ENCODE results near the gene MCC. TPM values are rescaled to one million over a fixed set of nuclear protein-coding genes. Genes with fewer than 3 reads are reported as not detected.

The MCC gene
- total and polyA plus RNA-seq, 2 donors (not counting 1 experiment from before 2014, with no cell fraction given), result 3.2 to 41.3 TPM

DNA sequence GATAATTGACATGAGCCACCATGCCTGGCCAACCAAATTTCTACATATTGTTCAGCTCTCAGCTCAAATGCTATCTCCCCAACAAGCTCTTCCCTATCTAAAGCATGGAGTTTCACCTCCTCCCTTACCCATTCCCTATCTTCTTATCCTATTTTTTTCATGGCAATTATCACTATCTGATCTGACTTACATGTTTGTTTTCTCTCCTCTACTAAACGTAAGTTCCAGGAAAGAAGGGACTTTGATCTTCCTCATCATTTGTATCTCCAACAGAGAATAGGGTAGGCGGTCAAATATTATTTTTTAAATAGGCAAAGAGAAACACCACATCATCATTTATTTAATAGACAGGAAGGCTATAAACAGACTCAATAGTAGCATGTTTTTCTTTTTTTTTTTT is 381.4 kb downstream of the MCC start:
- Histone ChIP-seq H3K9ac (ENCODE audit: insufficient read depth, low read length) (no peak overlapping the region), H4K20me1 (ENCODE audit: control insufficient read depth, extremely low read depth, insufficient read depth, low read length) (no peaks in the 10 kb centered on the region), H3K9me3 (ENCODE audit: control insufficient read depth, insufficient read depth, low read depth, low read length) (no peaks in the 10 kb centered on the region), H3K79me2 (ENCODE audit: control insufficient read depth, insufficient read depth, low read length) (no peaks in the 10 kb centered on the region), H3K36me3 (ENCODE audit: control insufficient read depth, insufficient read depth, low read length) (no peaks in the 10 kb centered on the region), H3K27me3 (ENCODE audit: control insufficient read depth, insufficient read depth, low read length) (no peaks in the 10 kb centered on the region), H3K4me2 (ENCODE audit: extremely low read depth, insufficient read depth, low read length) (no peak overlapping the region), H3K4me3 (replicated peaks in 1 of 4; ENCODE audit: control extremely low read depth in 1 of 4, insufficient read depth in 1 of 4, low read depth in 3 of 4, low read length in 4 of 4) (no peak overlapping the region), H3K27ac (ENCODE audit: insufficient read depth, low read length) (no peak overlapping the region), H3K4me1 (ENCODE audit: control insufficient read depth, extremely low read depth, insufficient read depth, low read length) (no peaks in the 10 kb centered on the region), H2AFZ (ENCODE audit: low read length) (no peak overlapping the region)
- TF ChIP-seq, protein P1, sequence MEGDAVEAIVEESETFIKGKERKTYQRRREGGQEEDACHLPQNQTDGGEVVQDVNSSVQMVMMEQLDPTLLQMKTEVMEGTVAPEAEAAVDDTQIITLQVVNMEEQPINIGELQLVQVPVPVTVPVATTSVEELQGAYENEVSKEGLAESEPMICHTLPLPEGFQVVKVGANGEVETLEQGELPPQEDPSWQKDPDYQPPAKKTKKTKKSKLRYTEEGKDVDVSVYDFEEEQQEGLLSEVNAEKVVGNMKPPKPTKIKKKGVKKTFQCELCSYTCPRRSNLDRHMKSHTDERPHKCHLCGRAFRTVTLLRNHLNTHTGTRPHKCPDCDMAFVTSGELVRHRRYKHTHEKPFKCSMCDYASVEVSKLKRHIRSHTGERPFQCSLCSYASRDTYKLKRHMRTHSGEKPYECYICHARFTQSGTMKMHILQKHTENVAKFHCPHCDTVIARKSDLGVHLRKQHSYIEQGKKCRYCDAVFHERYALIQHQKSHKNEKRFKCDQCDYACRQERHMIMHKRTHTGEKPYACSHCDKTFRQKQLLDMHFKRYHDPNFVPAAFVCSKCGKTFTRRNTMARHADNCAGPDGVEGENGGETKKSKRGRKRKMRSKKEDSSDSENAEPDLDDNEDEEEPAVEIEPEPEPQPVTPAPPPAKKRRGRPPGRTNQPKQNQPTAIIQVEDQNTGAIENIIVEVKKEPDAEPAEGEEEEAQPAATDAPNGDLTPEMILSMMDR (conservative IDR thresholded peaks at IDR 0.05 in 1 of 2, IDR thresholded peaks at IDR 0.05 in 1 of 2; ENCODE audit: low read depth in 1 of 2, low read length in 2 of 2), result no peak
- no peak for TF ChIP-seq EZH2 (IDR thresholded peaks at IDR 0.05; ENCODE audit: low read length, missing control alignments)
- DNase-seq (ENCODE audit: low read depth in 2 of 2), result no peak

DNA sequence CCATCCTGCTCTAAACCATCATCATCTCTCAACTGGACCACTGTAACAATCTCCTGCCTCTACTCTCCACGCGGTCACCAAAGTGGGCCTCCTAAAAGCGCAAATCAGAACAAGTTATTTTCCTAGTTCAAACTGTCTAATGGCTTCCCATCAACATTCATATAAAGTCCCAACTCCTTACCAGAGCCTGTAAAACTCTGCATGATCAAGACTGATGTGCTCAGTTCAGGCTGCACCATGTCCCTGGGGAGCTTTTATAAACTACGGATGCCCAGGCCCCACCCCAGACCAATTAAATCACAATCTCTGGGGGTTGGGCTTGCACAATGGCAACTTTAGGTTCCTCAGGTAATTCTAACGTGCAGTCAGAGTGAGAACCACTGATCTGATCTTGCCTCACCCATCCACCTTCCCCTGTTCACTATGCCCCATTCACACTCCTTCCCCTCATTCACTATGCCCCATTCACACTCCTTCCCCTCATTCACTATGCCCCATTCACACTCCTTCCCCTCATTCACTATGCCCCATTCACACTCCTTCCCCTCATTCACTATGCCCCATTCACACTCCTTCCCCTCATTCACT is 382.5 kb downstream of the MCC start:
- no peaks in the 10 kb centered on the region for H3K9me3 ChIP-seq (ENCODE audit: control insufficient read depth, insufficient read depth, low read depth, low read length)

DNA sequence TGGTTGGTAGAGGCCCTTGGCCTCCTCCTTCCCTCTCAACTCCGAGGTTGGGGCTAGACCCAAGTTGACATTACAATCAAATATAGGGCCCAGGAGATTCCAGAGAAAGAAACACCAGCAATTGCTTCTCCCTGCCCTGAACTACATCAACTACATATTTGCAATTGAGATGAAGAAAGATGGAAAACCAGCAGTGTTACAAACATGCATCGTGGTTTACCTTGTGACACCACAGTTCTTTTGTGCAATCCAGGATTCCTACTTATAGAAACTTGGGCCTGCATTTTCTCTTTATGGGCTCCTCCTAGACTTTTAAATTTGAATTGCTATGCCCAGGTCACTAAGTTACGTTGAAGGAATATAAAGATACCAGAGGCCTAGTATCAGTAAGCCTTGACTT is 384.9 kb downstream of the MCC start:
- Histone ChIP-seq H3K27me3 (ENCODE audit: control insufficient read depth, insufficient read depth, low read length) (no peaks in the 10 kb centered on the region), H3K4me2 (ENCODE audit: extremely low read depth, insufficient read depth, low read length) (no peak overlapping the region), H3K4me1 (ENCODE audit: control insufficient read depth, extremely low read depth, insufficient read depth, low read length) (no peaks in the 10 kb centered on the region), H3K79me2 (ENCODE audit: control insufficient read depth, insufficient read depth, low read length) (no peaks in the 10 kb centered on the region), H3K4me3 (replicated peaks in 1 of 4; ENCODE audit: control extremely low read depth in 1 of 4, insufficient read depth in 1 of 4, low read depth in 3 of 4, low read length in 4 of 4) (no peak overlapping the region), H4K20me1 (ENCODE audit: control insufficient read depth, extremely low read depth, insufficient read depth, low read length) (no peaks in the 10 kb centered on the region), H3K36me3 (ENCODE audit: control insufficient read depth, insufficient read depth, low read length) (no peaks in the 10 kb centered on the region), H2AFZ (ENCODE audit: low read length) (no peak overlapping the region), H3K27ac (ENCODE audit: insufficient read depth, low read length) (no peak overlapping the region), H3K9ac (ENCODE audit: insufficient read depth, low read length) (no peak overlapping the region), H3K9me3 (ENCODE audit: control insufficient read depth, insufficient read depth, low read depth, low read length) (no peaks in the 10 kb centered on the region)
- TF ChIP-seq, protein P1 (conservative IDR thresholded peaks at IDR 0.05 in 1 of 2, IDR thresholded peaks at IDR 0.05 in 1 of 2; ENCODE audit: low read depth in 1 of 2, low read length in 2 of 2), result no peak
- TF ChIP-seq EZH2 (IDR thresholded peaks at IDR 0.05; ENCODE audit: low read length, missing control alignments), result no peak
- DNase-seq (ENCODE audit: low read depth in 2 of 2), result no peak

More for the DNA sequence above, 382.5 kb downstream of the MCC start:
- Histone ChIP-seq H3K4me3 (replicated peaks in 1 of 4; ENCODE audit: control extremely low read depth in 1 of 4, insufficient read depth in 1 of 4, low read depth in 3 of 4, low read length in 4 of 4) (no peak overlapping the region), H3K4me1 (ENCODE audit: control insufficient read depth, extremely low read depth, insufficient read depth, low read length) (no peaks in the 10 kb centered on the region), H4K20me1 (ENCODE audit: control insufficient read depth, extremely low read depth, insufficient read depth, low read length) (no peaks in the 10 kb centered on the region), H3K27me3 (ENCODE audit: control insufficient read depth, insufficient read depth, low read length) (no peaks in the 10 kb centered on the region), H3K27ac (ENCODE audit: insufficient read depth, low read length) (no peak overlapping the region), H3K36me3 (ENCODE audit: control insufficient read depth, insufficient read depth, low read length) (no peaks in the 10 kb centered on the region), H2AFZ (ENCODE audit: low read length) (no peak overlapping the region), H3K79me2 (ENCODE audit: control insufficient read depth, insufficient read depth, low read length) (no peaks in the 10 kb centered on the region), H3K4me2 (ENCODE audit: extremely low read depth, insufficient read depth, low read length) (no peak overlapping the region), H3K9ac (ENCODE audit: insufficient read depth, low read length) (no peak overlapping the region)
- TF ChIP-seq, protein P1 (conservative IDR thresholded peaks at IDR 0.05 in 1 of 2, IDR thresholded peaks at IDR 0.05 in 1 of 2; ENCODE audit: low read depth in 1 of 2, low read length in 2 of 2), result no peak
- no peak for TF ChIP-seq EZH2 (IDR thresholded peaks at IDR 0.05; ENCODE audit: low read length, missing control alignments)
- no peak for DNase-seq (ENCODE audit: low read depth in 2 of 2)
